Peyer's patch (tissue), 4 donors: ENCODE results near the gene C17orf78.

ENCODE experiments used
- POLR2A ChIP-seq, 2 donors: fragments of 450-650 bp; IDR thresholded peaks; one replicate each; pipeline ENCODE4 v1.5.1; 2017; ENCODE audit warnings: antibody characterized with exemption in 2 of 2, mild to moderate bottlenecking in 2 of 2, moderate library complexity in 2 of 2
- TF ChIP-seq, protein P1 (sequence below), 6 experiments: fragments of 450-650 bp in 4 of 6; fragments of 200-600 bp in 2 of 6; sonication (generic) in 1 of 6; IDR thresholded peaks; one replicate each; pipeline ENCODE4 v1.5.1; 2017 to 2019; ENCODE audit warnings: antibody characterized with exemption in 6 of 6, mild to moderate bottlenecking in 3 of 6, moderate library complexity in 1 of 6

DNA sequence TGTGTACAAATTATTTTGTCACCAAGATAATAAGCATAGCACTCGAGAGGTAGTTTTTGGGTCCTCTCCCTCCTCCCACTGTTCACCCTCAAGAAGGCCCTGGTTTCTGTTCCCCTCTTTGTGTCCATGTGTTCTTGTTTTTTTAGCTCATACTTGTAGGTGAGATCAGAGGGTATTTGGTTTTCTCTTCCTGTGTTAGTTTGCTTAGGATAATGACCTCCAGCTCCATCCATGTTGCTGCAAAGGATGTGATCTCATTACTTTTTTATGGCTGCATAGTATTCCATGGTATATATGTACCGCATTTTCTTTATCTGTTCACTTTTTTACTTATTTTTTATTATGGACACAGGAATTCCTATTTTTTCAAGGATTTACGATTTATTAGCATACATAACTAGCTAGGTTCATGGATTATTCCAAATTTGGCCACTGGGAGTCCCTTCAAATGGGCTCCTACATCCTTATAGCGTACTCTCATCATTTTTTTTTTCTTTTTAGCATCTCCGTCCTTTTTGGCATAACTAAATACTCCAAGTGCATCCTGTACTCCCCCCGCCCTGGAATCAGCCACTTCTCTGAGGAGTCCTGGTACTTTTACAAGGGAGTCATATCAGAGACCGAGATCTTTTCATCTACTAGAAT lies 38.2 kb downstream of the C17orf78 start:
- TF ChIP-seq, protein P1, sequence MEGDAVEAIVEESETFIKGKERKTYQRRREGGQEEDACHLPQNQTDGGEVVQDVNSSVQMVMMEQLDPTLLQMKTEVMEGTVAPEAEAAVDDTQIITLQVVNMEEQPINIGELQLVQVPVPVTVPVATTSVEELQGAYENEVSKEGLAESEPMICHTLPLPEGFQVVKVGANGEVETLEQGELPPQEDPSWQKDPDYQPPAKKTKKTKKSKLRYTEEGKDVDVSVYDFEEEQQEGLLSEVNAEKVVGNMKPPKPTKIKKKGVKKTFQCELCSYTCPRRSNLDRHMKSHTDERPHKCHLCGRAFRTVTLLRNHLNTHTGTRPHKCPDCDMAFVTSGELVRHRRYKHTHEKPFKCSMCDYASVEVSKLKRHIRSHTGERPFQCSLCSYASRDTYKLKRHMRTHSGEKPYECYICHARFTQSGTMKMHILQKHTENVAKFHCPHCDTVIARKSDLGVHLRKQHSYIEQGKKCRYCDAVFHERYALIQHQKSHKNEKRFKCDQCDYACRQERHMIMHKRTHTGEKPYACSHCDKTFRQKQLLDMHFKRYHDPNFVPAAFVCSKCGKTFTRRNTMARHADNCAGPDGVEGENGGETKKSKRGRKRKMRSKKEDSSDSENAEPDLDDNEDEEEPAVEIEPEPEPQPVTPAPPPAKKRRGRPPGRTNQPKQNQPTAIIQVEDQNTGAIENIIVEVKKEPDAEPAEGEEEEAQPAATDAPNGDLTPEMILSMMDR (IDR thresholded peaks at IDR 0.05), result no peak
- TF ChIP-seq POLR2A (IDR thresholded peaks at IDR 0.05), result no peak
